Liver (tissue), 9 donors: ENCODE data around the gene SP7. TPM values are rescaled to one million over a fixed set of nuclear protein-coding genes. Genes with fewer than 3 reads are reported as not detected.

Experiments used
- DNase-seq: peaks from one replicate; pipeline ENCODE4 v3.0.0-alpha.2; 2017; ENCODE audit warnings: low spot score
- H3K27ac ChIP-seq, 2 donors: one replicate each; pipeline ENCODE4 v1.7.0; 2013; ENCODE audit warnings: inconsistent platforms in 2 of 2, low read length in 2 of 2, control low read depth in 1 of 2, low read depth in 1 of 2, mild to moderate bottlenecking in 1 of 2
- H3K27me3 ChIP-seq, 4 donors: one replicate each; pipeline versions ENCODE4 v1.6.1 to v1.7.0; 2013; ENCODE audit warnings: low read length in 3 of 4, inconsistent platforms in 1 of 4, mild to moderate bottlenecking in 1 of 4, moderate library complexity in 1 of 4; ENCODE audit not compliant: control insufficient read depth in 4 of 4, insufficient read depth in 4 of 4
- H3K36me3 ChIP-seq, 4 donors: one replicate each; pipeline versions ENCODE4 v1.6.1 to v1.7.0; 2013; ENCODE audit warnings: low read length in 3 of 4, mild to moderate bottlenecking in 3 of 4, low read depth in 1 of 4, moderate library complexity in 1 of 4; ENCODE audit not compliant: control insufficient read depth in 4 of 4, insufficient read depth in 3 of 4
- H3K4me1 ChIP-seq, 4 donors: one replicate each; pipeline versions ENCODE4 v1.6.1 to v1.7.0; 2013; ENCODE audit warnings: low read length in 3 of 4, mild to moderate bottlenecking in 3 of 4, moderate library complexity in 1 of 4; ENCODE audit not compliant: control insufficient read depth in 4 of 4, insufficient read depth in 4 of 4
- H3K4me3 ChIP-seq, 3 donors: one replicate each; pipeline versions ENCODE4 v1.6.1 to v1.7.0; 2013; ENCODE audit warnings: low read length in 3 of 3, control low read depth in 1 of 3, low read depth in 1 of 3, mild to moderate bottlenecking in 1 of 3
- H3K9ac ChIP-seq, 2 donors: one replicate each; pipeline ENCODE4 v1.7.0; 2013; ENCODE audit warnings: low read length in 2 of 2, mild to moderate bottlenecking in 2 of 2, moderate library complexity in 2 of 2, control low read depth in 1 of 2, low read depth in 1 of 2
- H3K9me3 ChIP-seq, 4 donors: one replicate each; pipeline versions ENCODE4 v1.6.1 to v1.7.0; 2013; ENCODE audit warnings: low read length in 3 of 4; ENCODE audit not compliant: control insufficient read depth in 4 of 4
- ATF3 ChIP-seq: IDR thresholded peaks from 2 replicates; pipeline ENCODE4 v1.6.1; 2016; ENCODE audit warnings: antibody characterized with exemption
- EGR1 ChIP-seq, 2 donors: IDR thresholded peaks; 2 replicates each; pipeline ENCODE4 v1.6.1; 2016 to 2018; ENCODE audit warnings: antibody characterized with exemption in 2 of 2, low read depth in 2 of 2
- FOXA1 ChIP-seq: IDR thresholded peaks from 2 replicates; pipeline ENCODE4 v1.6.1; 2016; ENCODE audit warnings: antibody characterized with exemption
- FOXA2 ChIP-seq: IDR thresholded peaks from 2 replicates; pipeline ENCODE4 v1.6.1; 2016; ENCODE audit warnings: antibody characterized with exemption
- GABPA ChIP-seq, 2 donors: IDR thresholded peaks in 1 of 2; conservative IDR thresholded peaks in 1 of 2; 2 replicates each; pipeline ENCODE4 v1.6.1; 2016; ENCODE audit warnings: antibody characterized with exemption in 2 of 2, mild to moderate bottlenecking in 1 of 2, moderate library complexity in 1 of 2
- HNF4A ChIP-seq, 2 donors: conservative IDR thresholded peaks; 2 replicates each; pipeline ENCODE4 v1.6.1; 2016; ENCODE audit warnings: antibody characterized with exemption in 2 of 2, mild to moderate bottlenecking in 2 of 2
- HNF4G ChIP-seq: IDR thresholded peaks from 2 replicates; pipeline ENCODE4 v1.6.1; 2016; ENCODE audit warnings: antibody characterized with exemption
- JUND ChIP-seq, 2 donors: IDR thresholded peaks; 2 replicates each; pipeline ENCODE4 v1.6.1; 2016; ENCODE audit warnings: antibody characterized with exemption in 2 of 2
- MAX ChIP-seq: IDR thresholded peaks from 2 replicates; pipeline ENCODE4 v1.6.1; 2016; ENCODE audit warnings: antibody characterized with exemption
- NR2F2 ChIP-seq: IDR thresholded peaks from 2 replicates; pipeline ENCODE4 v1.6.1; 2016; ENCODE audit warnings: antibody characterized with exemption
- RAD21 ChIP-seq, 2 donors: IDR thresholded peaks; 2 replicates each; pipeline ENCODE4 v1.6.1; 2016; ENCODE audit warnings: antibody characterized with exemption in 2 of 2, mild to moderate bottlenecking in 2 of 2
- SP1 ChIP-seq: IDR thresholded peaks from 2 replicates; pipeline ENCODE4 v1.6.1; 2018; ENCODE audit warnings: antibody characterized with exemption, mild to moderate bottlenecking
- TAF1 ChIP-seq: conservative IDR thresholded peaks from 2 replicates; pipeline ENCODE4 v1.6.1; 2016; ENCODE audit warnings: antibody characterized with exemption, mild to moderate bottlenecking
- ZBTB33 ChIP-seq: IDR thresholded peaks from 2 replicates; pipeline ENCODE4 v1.6.1; 2016; ENCODE audit warnings: antibody characterized with exemption
- WGBS: extraction: QIAGEN DNeasy Blood & Tissue Kit; methylation state at CpG from one replicate; pipeline ENCODE4 v1.1.7; 2013; 5-methylcytosine and 5-hydroxymethylcytosine counted together
- polyA plus RNA-seq, 2 donors: library from polyadenylated mRNA; stranded (reverse) in 1 of 2; unstranded in 1 of 2; fragments of 200-250 nt in 1 of 2; fragments of >200 nt in 1 of 2; fragmentation: Nextera tagmentation in 1 of 2; extraction: Ambion mirVana in 1 of 2; gene quantifications; one replicate each; pipeline versions ENCODE4 v1.2.1 to v1.2.3, GENCODE V29; 2013 to 2015
- total RNA-seq, 2 donors: library from RNA; depleted of rRNA; stranded (reverse); fragments of >200 nt; gene quantifications; one replicate each; pipeline ENCODE4 v1.2.3, GENCODE V29; 2014
- TF ChIP-seq, protein P1 (sequence below): fragments of 150-350 bp; IDR thresholded peaks from 2 replicates; pipeline ENCODE4 v1.5.1; 2017; ENCODE audit warnings: improper control_type of control experiment, low read depth, low read length; ENCODE audit not compliant: missing input control
- TF ChIP-seq, protein P2 (sequence below): IDR thresholded peaks from 2 replicates; pipeline ENCODE4 v1.6.1; 2016; ENCODE audit warnings: antibody characterized with exemption, mild to moderate bottlenecking
- donor health status: healthy.
- donor health status: healthy.
- donor health status: healthy.
- donor health status: healthy.
- donor health status: healthy.

SP7 gene
- total and polyA plus RNA-seq, 4 donors, result not detected

DNA sequence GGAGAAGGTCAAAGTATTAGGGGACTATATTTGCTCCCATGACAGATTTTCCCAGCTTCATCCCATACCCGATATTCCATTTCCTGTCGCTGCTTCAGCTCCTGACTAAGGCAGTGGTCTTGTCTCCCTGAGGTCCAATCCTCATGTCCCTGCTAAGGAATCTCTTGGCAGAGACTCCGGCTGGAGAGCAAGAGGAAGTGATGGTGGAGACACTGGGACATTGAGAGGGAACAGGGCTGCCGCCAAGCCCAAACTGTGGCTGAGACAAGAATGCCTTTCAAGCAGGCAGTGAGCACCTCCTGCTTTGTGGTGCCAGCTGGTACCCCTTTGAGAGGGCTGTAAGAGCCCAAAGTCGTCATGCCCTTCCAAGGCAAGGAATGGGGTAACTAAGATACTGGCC, 5.5 kb downstream of the SP7 start:
- Histone ChIP-seq H3K4me3 (no peak overlapping the region), H3K27ac (no peak overlapping the region), H3K9ac (no peak overlapping the region), H3K9me3 (no peaks in the 10 kb centered on the region), H3K27me3 (no peaks in the 10 kb centered on the region), H3K36me3 (no peaks in the 10 kb centered on the region), H3K4me1 (peaks cover 0 to 4% (median 0%) of the 10 kb centered on the region in 4 donors)
- TF ChIP-seq HNF4A (conservative IDR thresholded peaks at IDR 0.05), result no peak
- TF ChIP-seq EGR1 (IDR thresholded peaks at IDR 0.05; ENCODE audit: low read depth in 2 of 2), result no peak
- TF ChIP-seq NR2F2, result no peak
- TF ChIP-seq HNF4G, result no peak
- TF ChIP-seq, protein P1, sequence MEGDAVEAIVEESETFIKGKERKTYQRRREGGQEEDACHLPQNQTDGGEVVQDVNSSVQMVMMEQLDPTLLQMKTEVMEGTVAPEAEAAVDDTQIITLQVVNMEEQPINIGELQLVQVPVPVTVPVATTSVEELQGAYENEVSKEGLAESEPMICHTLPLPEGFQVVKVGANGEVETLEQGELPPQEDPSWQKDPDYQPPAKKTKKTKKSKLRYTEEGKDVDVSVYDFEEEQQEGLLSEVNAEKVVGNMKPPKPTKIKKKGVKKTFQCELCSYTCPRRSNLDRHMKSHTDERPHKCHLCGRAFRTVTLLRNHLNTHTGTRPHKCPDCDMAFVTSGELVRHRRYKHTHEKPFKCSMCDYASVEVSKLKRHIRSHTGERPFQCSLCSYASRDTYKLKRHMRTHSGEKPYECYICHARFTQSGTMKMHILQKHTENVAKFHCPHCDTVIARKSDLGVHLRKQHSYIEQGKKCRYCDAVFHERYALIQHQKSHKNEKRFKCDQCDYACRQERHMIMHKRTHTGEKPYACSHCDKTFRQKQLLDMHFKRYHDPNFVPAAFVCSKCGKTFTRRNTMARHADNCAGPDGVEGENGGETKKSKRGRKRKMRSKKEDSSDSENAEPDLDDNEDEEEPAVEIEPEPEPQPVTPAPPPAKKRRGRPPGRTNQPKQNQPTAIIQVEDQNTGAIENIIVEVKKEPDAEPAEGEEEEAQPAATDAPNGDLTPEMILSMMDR, result no peak
- no peak for TF ChIP-seq FOXA1
- TF ChIP-seq, protein P2, sequence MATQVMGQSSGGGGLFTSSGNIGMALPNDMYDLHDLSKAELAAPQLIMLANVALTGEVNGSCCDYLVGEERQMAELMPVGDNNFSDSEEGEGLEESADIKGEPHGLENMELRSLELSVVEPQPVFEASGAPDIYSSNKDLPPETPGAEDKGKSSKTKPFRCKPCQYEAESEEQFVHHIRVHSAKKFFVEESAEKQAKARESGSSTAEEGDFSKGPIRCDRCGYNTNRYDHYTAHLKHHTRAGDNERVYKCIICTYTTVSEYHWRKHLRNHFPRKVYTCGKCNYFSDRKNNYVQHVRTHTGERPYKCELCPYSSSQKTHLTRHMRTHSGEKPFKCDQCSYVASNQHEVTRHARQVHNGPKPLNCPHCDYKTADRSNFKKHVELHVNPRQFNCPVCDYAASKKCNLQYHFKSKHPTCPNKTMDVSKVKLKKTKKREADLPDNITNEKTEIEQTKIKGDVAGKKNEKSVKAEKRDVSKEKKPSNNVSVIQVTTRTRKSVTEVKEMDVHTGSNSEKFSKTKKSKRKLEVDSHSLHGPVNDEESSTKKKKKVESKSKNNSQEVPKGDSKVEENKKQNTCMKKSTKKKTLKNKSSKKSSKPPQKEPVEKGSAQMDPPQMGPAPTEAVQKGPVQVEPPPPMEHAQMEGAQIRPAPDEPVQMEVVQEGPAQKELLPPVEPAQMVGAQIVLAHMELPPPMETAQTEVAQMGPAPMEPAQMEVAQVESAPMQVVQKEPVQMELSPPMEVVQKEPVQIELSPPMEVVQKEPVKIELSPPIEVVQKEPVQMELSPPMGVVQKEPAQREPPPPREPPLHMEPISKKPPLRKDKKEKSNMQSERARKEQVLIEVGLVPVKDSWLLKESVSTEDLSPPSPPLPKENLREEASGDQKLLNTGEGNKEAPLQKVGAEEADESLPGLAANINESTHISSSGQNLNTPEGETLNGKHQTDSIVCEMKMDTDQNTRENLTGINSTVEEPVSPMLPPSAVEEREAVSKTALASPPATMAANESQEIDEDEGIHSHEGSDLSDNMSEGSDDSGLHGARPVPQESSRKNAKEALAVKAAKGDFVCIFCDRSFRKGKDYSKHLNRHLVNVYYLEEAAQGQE, result no peak
- no peak for TF ChIP-seq RAD21 (IDR thresholded peaks at IDR 0.05)
- TF ChIP-seq ZBTB33, result no peak
- no peak for TF ChIP-seq GABPA (IDR thresholded peaks at IDR 0.05 in 1 of 2, conservative IDR thresholded peaks at IDR 0.05 in 1 of 2)
- TF ChIP-seq FOXA2, result no peak
- no peak for TF ChIP-seq ATF3
- no peak for TF ChIP-seq MAX
- TF ChIP-seq TAF1, result no peak
- no peak for DNase-seq
- WGBS, result 78% methylated on average over 5 of the region's 5 CpGs

- Histone ChIP-seq H3K9ac (no peak overlapping the region), H3K27me3 (no peaks in the 10 kb centered on the region), H3K4me3 (no peak overlapping the region), H3K27ac (no peak overlapping the region), H3K4me1 (peaks cover 0 to 22% (median 12%) of the 10 kb centered on the region in 4 donors), H3K36me3 (no peaks in the 10 kb centered on the region), H3K9me3 (no peaks in the 10 kb centered on the region)
- WGBS, result 43% methylated on average over 16 of the region's 16 CpGs
- no peak for DNase-seq
- TF ChIP-seq HNF4G, result no peak
- TF ChIP-seq RAD21 (IDR thresholded peaks at IDR 0.05), result no peak
- TF ChIP-seq, protein P1, result no peak
- no peak for TF ChIP-seq TAF1
- no peak for TF ChIP-seq ZBTB33
- TF ChIP-seq HNF4A (conservative IDR thresholded peaks at IDR 0.05), result no peak
- TF ChIP-seq ATF3, result no peak
- no peak for TF ChIP-seq SP1
- TF ChIP-seq NR2F2, result no peak
- TF ChIP-seq JUND (IDR thresholded peaks at IDR 0.05), result no peak
Measured at GRCh38 chr12:53328043-53328435, 8.1 kb downstream of the SP7 start.
